GM18502 (cell line): ENCODE measurements around the gene STUM.

ENCODE experiments used
- ATAC-seq: cut with Tn5 transposase; IDR thresholded peaks from one replicate; pipeline ENCODE4 v1.9.1; 2021; ENCODE audit warnings: mild to moderate bottlenecking; ENCODE audit not compliant: unreplicated experiment, poor library complexity

STUM gene

GRCh38 chr1:226619031-226619430 is 70.5 kb downstream of the STUM start:
- no peak for ATAC-seq

GRCh38 chr1:226622012-226622411 is 73.4 kb downstream of the STUM start:
- no peak for ATAC-seq

- ATAC-seq: no peak
These were observed 76.0 kb downstream of the STUM start for GRCh38 chr1:226624526-226624925.

GRCh38 chr1:226625326-226625725 is 76.8 kb downstream of the STUM start:
- no peak for ATAC-seq

- ATAC-seq: peak; percentile 34
These were observed 77.4 kb downstream of the STUM start for GRCh38 chr1:226625832-226626576.

- peak; percentile 82 for ATAC-seq
These were observed 78.0 kb downstream of the STUM start for GRCh38 chr1:226626577-226626956.

- ATAC-seq: no peak
These were observed 78.6 kb downstream of the STUM start for GRCh38 chr1:226627050-226627755.

GRCh38 chr1:226627924-226628611 is 79.5 kb downstream of the STUM start:
- ATAC-seq: no peak

GRCh38 chr1:226628612-226629155 is 80.1 kb downstream of the STUM start:
- no peak for ATAC-seq

GRCh38 chr1:226629210-226629895 is 80.8 kb downstream of the STUM start:
- no peak for ATAC-seq

- ATAC-seq: no peak
These were observed 81.5 kb downstream of the STUM start for GRCh38 chr1:226629896-226630550.

- ATAC-seq: no peak
These were observed 82.0 kb downstream of the STUM start for GRCh38 chr1:226630592-226630991.

- no peak for ATAC-seq
These were observed 82.9 kb downstream of the STUM start for GRCh38 chr1:226631229-226632000.

GRCh38 chr1:226632169-226632879 is 83.8 kb downstream of the STUM start:
- ATAC-seq: no peak

GRCh38 chr1:226632922-226633351 is 84.4 kb downstream of the STUM start:
- no peak for ATAC-seq

- no peak for ATAC-seq
These were observed 85.1 kb downstream of the STUM start for GRCh38 chr1:226633541-226634165.

- peak; percentile 72 for ATAC-seq
These were observed 85.6 kb downstream of the STUM start for GRCh38 chr1:226634166-226634588.

- ATAC-seq: no peak
These were observed 86.2 kb downstream of the STUM start for GRCh38 chr1:226634611-226635246.
